ENCODE measurements around the gene TBX15. TPM values are rescaled to one million over a fixed set of nuclear protein-coding genes. Genes with fewer than 3 reads are reported as not detected.

TBX15 gene
- total RNA-seq, 4 donors from 2014 or later: 0.21 to 0.62 TPM; not detected in 2

GRCh38 chr1:118884946-118885345, 103.2 kb downstream of the TBX15 start:
- no peak overlapping the region for H3K27ac ChIP-seq
- H3K27me3 ChIP-seq: no peaks in the 10 kb centered on the region
- no peak overlapping the region for H3K4me3 ChIP-seq
- H3K4me1 ChIP-seq: no peaks in the 10 kb centered on the region
- DNase-seq: no peak
- intact Hi-C loops (cut with DNase I; ENCODE audit: low total_unique reads): no loop called here
- TF ChIP-seq POLR2A (IDR thresholded peaks at IDR 0.05): no peak
- TF ChIP-seq, protein P1, sequence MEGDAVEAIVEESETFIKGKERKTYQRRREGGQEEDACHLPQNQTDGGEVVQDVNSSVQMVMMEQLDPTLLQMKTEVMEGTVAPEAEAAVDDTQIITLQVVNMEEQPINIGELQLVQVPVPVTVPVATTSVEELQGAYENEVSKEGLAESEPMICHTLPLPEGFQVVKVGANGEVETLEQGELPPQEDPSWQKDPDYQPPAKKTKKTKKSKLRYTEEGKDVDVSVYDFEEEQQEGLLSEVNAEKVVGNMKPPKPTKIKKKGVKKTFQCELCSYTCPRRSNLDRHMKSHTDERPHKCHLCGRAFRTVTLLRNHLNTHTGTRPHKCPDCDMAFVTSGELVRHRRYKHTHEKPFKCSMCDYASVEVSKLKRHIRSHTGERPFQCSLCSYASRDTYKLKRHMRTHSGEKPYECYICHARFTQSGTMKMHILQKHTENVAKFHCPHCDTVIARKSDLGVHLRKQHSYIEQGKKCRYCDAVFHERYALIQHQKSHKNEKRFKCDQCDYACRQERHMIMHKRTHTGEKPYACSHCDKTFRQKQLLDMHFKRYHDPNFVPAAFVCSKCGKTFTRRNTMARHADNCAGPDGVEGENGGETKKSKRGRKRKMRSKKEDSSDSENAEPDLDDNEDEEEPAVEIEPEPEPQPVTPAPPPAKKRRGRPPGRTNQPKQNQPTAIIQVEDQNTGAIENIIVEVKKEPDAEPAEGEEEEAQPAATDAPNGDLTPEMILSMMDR (IDR thresholded peaks at IDR 0.05): no peak
- H3K9me3 ChIP-seq: no peaks in the 10 kb centered on the region
- no peaks in the 10 kb centered on the region for H3K36me3 ChIP-seq

GRCh38 chr1:118881751-118882150, 106.4 kb downstream of the TBX15 start:
- DNase-seq: no peak
- H3K36me3 ChIP-seq: no peaks in the 10 kb centered on the region
- no peaks in the 10 kb centered on the region for H3K9me3 ChIP-seq
- no peak for TF ChIP-seq POLR2A (IDR thresholded peaks at IDR 0.05)
- TF ChIP-seq, protein P1 (IDR thresholded peaks at IDR 0.05): no peak
- intact Hi-C loops (cut with DNase I; ENCODE audit: low total_unique reads): no loop called here
- no peaks in the 10 kb centered on the region for H3K27me3 ChIP-seq
- H3K27ac ChIP-seq: no peak overlapping the region
- H3K4me3 ChIP-seq: no peak overlapping the region
- H3K4me1 ChIP-seq: no peaks in the 10 kb centered on the region

- Histone ChIP-seq H3K36me3 (no peaks in the 10 kb centered on the region), H3K27ac (no peak overlapping the region), H3K27me3 (no peaks in the 10 kb centered on the region), H3K9me3 (no peaks in the 10 kb centered on the region), H3K4me3 (no peak overlapping the region), H3K4me1 (no peaks in the 10 kb centered on the region)
- intact Hi-C loops (cut with DNase I; ENCODE audit: low total_unique reads): no loop called here
- no peak for DNase-seq
- TF ChIP-seq, protein P1 (IDR thresholded peaks at IDR 0.05): no peak
- TF ChIP-seq POLR2A (IDR thresholded peaks at IDR 0.05): no peak
These were observed 109.5 kb downstream of the TBX15 start for GRCh38 chr1:118878661-118879060.

DNA sequence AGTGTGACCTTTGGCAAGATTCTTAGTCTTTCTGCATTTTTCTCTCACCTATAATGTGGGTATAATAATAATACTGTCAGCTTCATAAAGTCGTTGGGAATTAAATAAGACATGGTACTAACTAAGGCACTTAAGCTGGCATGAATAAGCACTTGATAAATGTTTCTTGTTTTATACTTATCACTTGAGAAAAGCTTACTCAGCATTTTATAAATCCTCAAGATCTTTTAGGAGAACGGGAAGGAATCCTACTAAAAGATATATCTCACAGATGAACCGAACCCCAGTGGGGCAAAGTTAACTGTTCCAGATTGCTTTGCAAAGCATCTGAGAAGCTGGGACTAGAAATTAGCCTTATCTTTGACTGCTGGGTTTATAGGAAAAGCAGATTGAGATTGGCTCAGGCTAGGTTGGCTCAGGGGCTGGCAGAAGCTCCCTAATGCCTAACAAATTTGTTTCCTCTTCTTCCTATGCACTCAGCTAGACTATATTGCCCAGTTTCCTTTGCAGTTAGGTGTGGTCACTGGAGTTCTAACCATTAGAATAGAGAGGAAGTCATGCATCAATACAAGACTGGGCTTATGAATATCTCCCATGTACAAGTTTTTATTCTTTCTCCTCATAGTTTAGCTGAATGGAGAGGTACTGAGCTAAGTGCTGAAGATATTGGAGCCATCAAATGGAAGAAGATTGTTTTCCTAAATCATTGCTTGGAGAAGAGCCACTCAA, 110.3 kb downstream of the TBX15 start:
- Histone ChIP-seq H3K36me3 (no peaks in the 10 kb centered on the region), H3K4me3 (no peak overlapping the region), H3K9me3 (no peaks in the 10 kb centered on the region), H3K27ac (no peak overlapping the region), H3K27me3 (no peaks in the 10 kb centered on the region), H3K4me1 (no peaks in the 10 kb centered on the region)
- no peak for DNase-seq
- no peak for TF ChIP-seq POLR2A (IDR thresholded peaks at IDR 0.05)
- TF ChIP-seq, protein P1 (IDR thresholded peaks at IDR 0.05): no peak
- intact Hi-C loops (cut with DNase I; ENCODE audit: low total_unique reads): no loop called here

DNA sequence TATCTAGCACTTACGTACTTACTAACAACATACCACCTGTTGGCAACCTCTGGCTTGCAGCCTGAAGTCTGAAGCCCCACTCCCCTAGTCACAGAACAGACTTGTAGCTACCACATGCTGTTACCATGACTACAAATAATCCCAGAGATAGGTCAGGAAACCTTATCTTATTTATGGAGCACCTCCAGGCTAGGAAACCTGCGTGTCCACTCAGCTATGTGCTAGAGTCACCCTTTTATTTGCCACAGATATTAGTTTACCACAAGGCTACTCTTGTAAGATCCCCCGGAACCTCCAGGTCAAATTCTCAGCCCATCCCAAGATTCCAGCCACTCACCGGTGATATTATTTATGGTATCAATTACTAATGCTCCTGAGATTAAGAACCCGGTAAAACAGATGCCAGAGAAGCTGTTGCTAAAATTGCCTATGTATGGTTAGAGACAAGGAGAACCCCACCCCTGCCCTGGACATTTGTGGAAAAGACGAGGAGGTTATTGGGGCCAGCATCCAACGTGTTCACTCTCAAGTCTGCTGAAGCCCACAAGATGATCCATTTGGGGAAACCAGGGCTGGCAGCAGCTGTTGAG, 116.5 kb downstream of the TBX15 start:
- intact Hi-C loops (cut with DNase I; ENCODE audit: low total_unique reads): no loop called here

More for the DNA sequence above, 116.5 kb downstream of the TBX15 start:
- H3K4me1 ChIP-seq: no peaks in the 10 kb centered on the region
- H3K9me3 ChIP-seq: no peaks in the 10 kb centered on the region
- DNase-seq: no peak
- TF ChIP-seq POLR2A (IDR thresholded peaks at IDR 0.05): no peak
- H3K4me3 ChIP-seq: no peak overlapping the region
- H3K27me3 ChIP-seq: no peaks in the 10 kb centered on the region
- H3K27ac ChIP-seq: no peak overlapping the region
- no peaks in the 10 kb centered on the region for H3K36me3 ChIP-seq
